GM21825 (cell line): ENCODE data around the gene DOP1B.

Experiments
- ATAC-seq: cut with Tn5 transposase; IDR thresholded peaks from one replicate; pipeline ENCODE4 v1.9.1; 2021; ENCODE audit warnings: mild to moderate bottlenecking, moderate library complexity; ENCODE audit not compliant: unreplicated experiment

DOP1B gene

GRCh38 chr21:36200081-36200561, 43.5 kb downstream of the DOP1B start:
- no peak for ATAC-seq

DNA sequence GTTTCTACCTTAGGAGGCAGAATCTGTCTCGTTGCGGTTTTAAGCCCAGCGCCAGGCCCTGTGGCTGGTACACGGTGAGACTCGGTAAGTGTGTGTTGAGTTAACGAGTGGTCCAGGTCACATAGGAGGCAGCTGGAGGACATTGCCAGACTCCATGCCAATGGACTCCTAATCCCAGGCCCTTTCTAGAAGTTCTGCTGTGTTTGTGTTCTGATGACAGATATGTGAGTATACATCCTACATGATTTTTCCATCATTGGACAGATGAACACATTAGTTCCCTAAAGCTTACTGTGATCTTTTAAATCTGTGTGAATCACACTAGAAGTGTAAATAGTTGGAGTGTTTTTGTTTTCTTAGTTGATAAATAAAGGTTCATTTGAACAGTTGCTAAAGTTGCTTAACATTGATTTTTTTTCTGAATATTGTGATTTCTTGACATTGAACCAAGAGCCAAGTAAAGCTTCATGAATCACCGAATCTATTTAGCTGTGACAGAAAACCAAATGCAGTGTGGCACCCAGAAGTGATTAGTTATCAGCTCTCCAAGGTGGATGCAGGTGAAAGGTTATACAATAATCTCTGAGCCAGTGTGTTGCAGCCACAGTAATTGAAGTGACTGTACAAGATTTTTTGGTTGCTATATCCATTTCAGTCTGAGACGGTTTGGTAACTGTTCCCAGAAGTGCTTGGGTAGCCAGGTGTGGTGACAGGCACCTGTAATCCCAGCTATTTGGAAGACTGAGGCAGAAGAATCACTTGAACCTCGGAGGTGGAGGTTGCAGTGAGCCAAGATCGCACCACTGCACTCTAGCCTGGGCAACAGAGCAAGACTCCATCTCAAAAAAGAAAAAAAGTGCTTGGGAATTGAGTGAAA, 46.3 kb downstream of the DOP1B start:
- no peak for ATAC-seq

GRCh38 chr21:36203603-36203889, 46.9 kb downstream of the DOP1B start:
- no peak for ATAC-seq

DNA sequence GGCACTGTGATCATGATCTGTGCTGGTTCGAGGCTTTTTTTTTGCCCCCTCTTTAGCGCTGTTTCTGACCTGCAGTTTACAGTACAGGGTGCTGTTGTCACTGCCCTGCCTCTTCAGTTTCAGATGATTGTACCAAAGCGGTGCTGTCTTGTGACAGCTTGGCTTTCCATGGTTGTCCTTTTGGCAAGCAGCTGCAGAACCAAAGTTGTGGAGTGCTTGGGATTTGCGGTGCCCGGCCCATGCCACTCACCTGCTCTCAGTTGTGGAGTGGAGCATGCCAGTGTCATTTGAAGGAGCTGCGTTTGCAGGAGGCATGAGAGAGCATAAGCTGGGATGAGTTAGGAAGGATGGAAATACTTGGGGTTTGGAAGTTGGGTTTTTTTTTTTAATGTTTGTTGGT, 48.4 kb downstream of the DOP1B start:
- ATAC-seq, result no peak

GRCh38 chr21:36205962-36206361, 49.3 kb downstream of the DOP1B start:
- no peak for ATAC-seq
